ENCODE measurements around the gene CASKIN2.
"Not testable (repeated sequence)": the region's sequence is repeated elsewhere in the genome, so short reads cannot be mapped to it uniquely, and the experiment has no call there.

The CASKIN2 gene

DNA sequence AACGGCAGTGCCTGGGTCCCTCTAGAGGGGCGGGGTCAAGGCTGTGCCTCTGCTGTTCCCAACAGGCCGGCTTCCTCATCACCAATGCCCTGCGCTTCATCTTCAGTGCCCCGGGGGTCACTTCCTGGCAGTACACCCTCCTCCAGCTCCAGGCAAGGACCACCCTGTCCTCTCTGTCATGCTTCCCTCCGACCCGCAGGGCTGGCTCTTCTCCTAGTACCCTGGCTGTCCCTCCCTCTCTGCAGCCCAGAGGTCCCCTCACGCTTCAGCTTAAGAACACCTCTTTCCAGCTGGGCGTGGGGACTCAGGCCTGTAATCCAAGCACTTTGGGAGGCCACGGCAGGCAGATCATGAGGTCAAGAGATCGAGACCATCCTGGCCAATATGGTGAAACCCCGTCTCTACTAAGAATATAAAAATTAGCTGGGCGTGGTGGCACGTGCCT lies 25.8 kb downstream of the CASKIN2 start:
- DNase-seq (ENCODE audit: low read depth, low spot score) = no peak

DNA sequence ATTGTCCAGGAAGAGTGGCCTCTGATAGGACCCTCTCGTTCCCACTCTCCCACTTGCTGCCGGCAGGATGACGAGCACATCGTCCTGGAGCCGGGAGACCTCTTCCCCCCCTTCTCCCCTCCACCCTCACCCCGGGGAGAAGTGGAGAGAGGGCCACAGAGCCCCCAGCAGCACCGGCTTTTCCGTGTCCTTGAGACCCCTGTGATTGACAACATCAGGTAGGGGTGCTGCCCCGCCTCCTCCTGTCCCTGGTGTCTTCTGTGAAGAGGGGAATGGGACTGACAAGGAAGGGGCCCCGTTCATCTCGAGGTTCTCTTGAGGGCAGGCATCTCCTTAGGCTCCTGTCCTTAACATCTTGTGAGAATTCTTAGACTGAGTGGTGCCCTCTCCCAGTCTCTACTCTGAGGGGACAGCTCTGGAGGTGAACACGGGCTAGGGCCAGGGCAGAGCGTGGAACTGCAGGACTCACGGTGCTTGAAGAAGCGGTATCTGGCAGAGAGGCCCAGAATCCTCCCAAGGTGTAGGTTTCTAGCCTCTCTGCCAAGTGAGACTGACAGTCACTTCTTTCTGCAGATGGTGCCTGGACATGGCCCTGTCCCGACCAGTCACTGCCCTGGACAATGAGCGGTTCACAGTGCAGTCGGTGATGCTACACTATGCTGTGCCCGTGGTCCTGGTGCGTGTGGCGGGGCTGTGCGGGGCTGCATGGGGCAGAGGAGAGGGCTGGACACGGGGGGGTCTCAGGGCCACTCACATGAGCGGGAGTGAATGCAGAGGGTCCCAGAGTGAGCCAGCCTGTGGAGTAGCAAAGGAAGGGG lies 26.4 kb downstream of the CASKIN2 start:
- DNase-seq (ENCODE audit: low read depth, low spot score) = no peak

DNA sequence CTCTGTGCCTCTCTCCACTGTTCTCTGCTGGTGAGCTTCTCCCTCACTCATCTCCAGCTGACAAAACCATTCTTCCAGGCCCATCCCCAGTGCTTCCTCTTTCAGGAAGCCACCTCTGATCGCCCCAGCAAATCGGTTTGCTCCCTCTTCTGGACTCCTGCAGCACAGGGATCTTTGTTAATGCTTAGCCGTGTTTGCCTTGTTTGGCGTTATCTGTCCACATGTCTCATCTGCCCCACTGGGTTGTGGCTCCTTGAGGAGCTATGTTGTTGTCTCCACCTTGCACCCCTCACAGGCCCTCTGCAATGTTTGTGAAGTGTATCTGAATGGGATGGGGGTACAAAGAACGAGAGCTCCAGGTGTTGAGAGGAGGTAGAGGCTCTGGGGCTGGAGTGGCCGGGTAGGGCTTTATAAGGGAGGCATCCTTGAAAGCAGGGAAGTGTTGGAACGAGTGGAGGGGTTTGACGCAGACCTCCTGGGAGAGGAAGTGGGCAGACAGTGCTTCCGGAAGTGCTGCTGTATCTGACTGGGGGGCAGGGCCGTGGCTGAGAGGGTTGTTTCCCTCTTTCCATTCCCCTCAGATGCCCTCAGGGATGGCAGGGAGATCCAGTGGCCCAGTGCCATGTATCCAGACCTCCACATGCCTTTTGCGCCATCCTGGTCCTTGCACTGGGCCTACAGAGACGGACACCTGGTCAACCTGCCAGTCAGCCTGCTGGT lies 27.8 kb downstream of the CASKIN2 start:
- no peak for DNase-seq (ENCODE audit: low read depth, low spot score)

DNA sequence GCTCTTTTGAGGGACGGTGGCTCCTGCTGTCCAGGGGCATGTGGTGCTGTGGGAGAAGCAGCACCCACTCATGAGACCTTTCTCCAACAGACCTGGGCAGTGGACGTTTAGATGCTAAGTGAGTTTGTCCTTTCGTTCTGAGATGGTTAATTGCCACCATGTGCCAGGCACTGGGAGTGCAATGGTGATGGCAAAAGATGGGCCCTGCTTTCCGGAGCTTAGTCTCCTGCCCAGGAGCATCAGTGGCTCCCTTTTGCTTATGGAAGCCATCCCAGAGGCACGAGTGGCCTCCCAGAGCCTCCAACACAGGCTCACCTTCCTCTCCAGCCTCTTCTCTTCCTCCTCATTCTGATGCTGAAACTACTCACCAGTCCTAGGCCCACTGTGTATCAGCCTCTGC lies 28.4 kb downstream of the CASKIN2 start:
- DNase-seq (ENCODE audit: low read depth, low spot score) = no peak

DNA sequence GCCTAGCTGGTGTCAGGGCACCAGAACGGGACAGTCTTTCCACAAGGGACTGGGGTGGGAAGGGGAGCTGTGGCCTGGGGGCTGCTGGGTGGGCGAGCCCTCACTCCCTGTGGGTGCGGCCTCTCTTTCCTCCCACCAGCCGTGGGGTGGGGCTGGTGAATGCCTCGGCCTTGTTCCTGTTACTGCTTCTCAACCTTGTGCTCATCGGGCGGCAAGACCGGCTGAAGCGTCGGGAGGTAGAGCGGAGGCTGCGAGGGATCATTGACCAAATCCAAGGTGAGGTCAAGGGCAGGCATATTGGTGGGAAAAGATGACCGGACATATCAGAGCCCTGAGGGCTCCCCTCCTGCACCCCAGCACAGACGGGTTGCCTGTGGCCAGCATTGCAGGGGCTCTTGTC lies 29.2 kb downstream of the CASKIN2 start:
- no peak for DNase-seq (ENCODE audit: low read depth, low spot score)

DNA sequence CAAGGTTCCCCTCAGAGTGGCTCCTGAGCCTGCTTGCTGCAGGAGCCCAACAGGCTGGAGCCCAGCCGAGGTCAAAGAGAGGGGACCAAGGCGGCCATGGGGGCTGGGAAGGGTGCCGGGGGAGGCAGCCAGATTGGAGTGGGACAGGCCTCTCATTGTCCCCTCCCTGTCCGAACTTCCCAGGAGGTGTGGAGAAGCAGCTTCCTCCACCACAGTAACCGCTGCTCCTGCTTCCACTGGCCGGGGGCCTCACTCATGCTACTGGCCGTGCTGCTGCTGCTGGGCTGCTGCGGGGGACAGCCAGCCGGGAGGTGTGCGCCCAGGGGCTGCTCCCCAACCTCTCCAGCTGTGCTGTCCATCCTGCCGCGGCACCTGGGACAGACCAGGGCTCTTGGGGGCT lies 29.6 kb downstream of the CASKIN2 start:
- no peak for DNase-seq (ENCODE audit: low read depth, low spot score)

DNA sequence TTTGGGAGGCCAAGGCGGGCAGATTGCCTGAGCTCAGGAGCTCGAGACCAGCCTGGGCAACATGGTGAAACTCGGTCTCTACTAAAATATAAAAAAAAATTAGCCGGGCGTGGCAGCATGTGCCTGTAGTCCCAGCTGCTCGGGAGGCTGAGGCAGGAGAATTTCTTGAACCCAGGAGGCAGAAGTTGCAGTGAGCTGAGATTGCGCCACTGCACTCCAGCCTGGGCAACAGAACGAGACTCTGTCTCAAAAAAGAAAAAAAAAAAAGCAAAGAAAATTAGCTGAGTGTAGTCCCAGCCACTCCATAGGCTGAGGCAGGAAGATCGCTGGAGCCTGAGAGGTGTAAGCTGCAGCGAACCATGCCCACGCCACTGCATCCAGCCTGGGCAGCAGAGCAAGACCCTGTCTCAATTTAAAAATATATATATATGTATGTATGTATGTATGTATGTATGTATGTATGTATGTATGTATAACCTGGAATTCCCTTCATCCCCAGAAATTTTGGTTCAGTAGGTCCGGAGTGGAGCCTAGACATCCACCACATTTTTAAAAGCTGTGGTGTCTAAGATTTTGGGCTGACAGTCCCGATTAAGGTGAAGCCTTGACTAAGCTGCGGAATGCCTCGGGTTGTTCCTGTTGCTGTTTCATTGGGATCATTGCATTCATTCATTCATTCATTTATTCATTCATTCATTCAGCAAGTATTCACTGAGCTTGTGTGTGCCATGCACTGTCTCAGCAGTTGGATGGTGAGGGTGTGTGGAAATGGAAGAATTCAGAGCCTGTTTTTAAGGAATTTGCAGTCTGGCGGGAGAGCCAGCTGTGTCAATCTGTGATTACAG lies 33.0 kb downstream of the CASKIN2 start:
- no peak for DNase-seq (ENCODE audit: low read depth, low spot score)

DNA sequence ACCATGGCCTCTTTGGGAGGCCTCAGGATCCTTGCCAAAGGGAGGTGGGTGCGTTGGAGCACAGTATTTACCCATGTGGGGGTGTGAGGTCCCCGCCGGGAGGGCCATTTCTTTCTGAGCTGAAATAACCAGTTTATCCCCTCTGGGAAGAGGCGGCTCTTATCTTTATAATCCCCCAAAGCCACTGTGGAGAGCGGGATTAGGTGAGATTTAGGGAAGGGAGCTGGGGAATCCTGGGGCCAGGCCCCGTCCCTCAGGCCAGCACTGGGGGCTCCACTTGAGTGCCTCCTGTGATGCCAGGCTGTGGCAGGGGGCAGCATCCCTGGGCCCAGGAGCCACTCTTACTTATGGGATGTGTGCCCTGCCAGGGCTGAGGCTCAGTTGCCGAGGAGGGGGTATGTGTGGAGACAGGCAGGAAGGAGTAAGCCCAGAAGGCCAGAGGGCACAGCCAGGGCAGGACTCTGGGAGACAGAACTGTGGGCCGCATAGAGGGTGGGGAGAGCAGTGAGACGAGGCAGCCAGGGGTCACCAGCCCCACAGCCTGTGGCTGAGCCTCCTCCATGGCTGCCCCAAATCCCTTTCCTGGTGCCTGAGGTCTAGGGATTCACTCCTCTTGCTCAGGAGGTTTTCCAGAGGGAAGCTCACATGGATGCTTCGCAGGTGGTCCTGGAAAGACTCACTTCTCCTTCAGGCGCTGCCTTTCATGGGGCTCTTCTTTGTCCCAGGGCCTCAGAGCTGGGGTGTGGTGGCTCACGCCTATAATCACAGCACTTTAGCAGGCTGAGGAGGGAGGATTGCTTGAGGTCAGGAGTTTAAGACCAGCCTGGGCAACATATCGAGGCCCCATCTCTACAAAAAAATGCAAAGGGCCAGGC lies 33.9 kb downstream of the CASKIN2 start:
- DNase-seq (ENCODE audit: low read depth, low spot score) = no peak

DNA sequence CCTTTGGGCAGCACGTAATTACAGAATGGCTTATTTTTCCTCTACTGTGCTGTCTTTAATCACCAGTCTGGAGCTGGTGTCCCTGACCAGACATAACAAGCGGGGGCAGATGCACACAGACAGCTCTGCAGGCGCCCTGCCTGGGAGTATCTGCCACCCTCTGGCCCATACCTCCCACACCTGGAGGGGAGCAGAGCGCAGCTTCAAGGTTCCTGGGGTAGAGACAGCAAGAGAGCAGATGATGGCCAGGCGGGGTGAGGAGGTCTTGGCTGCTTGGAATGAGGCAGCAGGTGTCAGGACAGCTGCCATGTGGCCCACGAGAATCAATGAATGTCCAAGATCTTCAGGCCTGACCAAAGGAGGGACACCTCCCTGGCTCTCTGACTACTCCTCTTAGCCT lies 35.1 kb downstream of the CASKIN2 start:
- no peak for DNase-seq (ENCODE audit: low read depth, low spot score)

DNA sequence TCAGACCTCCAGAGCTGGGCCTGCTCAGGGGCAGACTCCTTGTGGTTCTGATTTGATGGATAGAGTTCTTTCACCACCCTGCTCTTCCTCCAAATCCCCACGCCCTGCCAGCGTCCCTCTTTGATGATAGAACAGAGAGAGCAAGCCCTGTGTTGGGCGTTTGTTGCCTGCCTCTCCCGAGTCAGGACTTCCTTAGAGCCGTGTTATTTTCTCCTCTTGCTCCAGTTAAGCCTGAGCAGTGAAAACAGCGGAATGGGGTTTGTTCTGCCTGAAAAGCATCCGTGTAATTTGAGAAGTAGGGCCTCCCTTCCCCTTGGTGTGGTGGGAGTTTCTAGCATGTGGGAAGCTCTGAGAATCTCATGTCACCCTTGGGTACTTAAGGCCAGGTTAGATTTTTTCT lies 36.8 kb downstream of the CASKIN2 start:
- peak; percentile 47 for DNase-seq (ENCODE audit: low read depth, low spot score)

DNA sequence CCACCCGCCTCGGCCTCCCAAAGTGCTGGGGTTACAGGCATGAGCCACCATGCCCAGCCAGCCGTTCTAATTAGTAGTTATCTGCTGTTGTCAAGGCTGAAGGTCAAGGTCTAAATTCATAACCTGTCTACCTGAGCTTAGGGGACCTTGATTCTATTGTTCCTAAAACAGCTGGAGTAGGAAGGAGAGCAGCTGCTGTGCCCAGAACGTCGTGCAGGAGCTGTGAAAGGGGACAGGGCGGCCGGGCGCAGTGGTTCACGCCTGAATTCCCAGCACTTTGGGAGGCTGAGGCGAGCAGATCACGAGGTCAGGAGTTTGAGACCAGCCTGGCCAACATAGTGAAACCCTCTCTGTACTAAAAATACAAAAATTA lies 37.9 kb downstream of the CASKIN2 start:
- DNase-seq (ENCODE audit: low read depth, low spot score) = not testable (repeated sequence)

DNA sequence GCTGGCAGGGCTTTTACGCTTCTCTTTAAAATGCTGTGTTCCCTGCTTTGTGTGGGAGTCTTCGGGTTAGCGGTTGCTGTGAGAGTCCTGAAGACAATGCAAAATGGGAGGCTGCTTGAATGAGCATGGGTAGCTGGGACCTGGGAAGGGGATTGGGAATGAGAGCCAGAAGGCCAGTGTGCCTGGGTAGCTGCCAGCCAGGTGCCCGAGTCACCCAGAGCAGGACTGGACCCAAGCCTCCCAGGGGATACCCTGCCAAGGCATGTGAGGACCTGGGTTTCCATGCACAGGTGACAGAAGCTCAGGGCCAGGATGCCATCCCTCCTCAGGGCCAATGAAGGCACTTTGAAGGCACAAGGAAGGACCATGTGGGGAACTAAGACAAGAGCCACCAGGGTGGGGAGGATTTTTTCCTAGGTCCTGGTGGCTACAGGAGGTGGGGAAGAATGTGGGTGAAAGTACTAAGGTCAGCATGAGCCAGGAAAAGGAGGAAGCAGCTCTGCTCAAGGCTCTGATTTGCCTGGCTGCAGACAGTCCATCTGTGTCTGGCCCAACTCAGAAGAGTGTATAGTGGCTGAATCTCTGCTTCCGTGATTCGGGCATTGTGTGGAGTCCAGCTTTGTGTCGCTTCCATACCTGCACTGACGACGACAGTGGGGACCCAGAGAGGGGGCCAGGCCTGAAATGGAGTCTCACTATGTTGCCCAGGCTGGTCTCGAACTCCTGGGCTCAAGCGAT lies 38.4 kb downstream of the CASKIN2 start:
- DNase-seq (ENCODE audit: low read depth, low spot score) = no peak

DNA sequence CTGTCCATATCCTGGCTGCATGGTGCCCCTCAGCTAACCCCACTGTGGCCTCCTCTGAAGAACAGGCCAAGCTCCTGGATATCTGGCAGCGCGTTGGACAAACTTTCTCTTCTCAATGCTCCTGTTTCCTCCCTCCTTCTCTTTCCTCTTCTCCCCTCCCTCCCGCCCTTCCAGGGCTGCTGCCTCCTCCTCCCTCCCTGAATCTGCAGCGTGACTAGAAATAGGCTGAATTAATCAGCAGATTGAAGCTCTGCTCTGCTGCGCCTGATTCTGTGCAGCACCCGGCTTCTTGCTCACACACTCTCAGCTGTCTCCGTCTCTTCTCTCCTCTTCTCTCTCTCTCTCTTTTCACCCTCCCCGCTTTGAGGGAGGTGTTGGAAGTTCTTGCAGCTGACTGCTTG lies 39.1 kb downstream of the CASKIN2 start:
- peak; percentile 53 for DNase-seq (ENCODE audit: low read depth, low spot score)

DNA sequence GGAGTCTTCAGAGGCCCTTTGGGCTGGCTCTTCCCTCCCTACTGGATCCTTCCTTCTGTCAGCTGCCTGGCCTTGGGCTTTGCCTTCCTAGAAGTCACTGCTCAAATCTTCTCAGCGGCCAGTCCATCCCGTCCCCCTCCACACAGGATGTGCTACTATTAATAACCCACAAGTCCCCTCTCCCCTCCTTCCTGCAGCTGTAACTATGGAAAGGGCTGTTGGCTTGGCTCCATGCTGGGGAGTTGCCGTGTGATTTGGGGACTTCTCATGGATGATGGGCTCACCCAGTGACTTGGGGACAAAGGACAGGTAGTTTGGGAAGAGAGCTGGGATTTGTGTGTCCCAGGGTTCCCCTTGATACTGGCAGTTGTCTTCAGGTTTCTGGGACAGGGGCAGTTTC lies 39.5 kb downstream of the CASKIN2 start:
- peak; percentile 25 for DNase-seq (ENCODE audit: low read depth, low spot score)

DNA sequence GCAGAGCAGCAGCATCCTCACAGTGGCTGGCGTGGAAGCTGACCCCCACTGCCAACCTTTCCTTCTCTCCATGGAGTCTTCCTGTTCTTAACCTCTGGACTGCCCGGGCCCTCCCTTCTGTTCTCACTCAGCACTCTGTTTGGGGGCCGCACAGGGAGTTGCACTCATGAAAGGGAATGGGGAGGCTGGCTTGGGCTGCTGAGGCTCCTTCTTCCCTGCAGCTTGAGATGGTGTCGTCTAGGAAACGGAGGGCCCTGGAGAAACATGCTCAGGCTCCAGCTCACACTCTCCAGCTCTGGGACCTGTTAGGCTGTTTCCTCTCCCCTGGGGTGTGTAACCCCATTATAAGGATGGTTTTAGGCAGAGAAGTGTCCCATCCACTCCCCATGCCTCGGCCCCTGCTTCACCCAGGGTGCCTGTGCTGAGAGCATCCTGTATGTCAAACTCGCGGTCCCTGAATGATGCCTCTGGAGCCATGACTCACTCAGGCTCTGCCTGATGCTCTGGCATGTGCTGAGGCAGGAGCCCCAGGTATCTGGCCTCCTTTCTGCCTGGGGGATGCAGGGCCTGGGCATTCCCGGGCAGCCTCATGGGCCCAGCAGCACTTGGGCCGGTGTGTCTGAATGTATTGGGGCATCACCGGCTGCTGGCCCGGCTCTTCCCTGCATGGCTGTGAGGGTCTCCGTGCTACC lies 40.0 kb downstream of the CASKIN2 start:
- peak; percentile 47 for DNase-seq (ENCODE audit: low read depth, low spot score)

DNA sequence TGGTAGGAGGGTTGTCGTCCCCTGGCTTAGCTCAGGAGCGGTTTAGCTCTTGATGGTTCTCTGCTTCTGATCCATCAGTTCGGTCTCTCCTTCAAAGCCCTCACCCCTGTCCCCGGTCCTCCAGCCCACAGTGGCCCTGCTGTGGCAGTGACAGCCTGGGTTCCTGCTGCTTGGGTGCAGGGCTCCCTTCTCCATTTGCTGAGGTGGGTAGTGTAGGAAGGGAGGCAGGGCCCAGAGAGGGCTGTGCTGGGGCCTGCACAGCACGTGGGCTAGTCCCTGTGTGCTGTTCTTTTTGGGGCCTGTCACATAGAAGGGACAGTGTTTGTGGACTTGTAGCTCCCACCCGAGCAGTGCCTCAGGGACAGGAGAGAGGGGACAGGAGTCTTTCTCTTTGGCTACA lies 40.6 kb downstream of the CASKIN2 start:
- no peak for DNase-seq (ENCODE audit: low read depth, low spot score)

DNA sequence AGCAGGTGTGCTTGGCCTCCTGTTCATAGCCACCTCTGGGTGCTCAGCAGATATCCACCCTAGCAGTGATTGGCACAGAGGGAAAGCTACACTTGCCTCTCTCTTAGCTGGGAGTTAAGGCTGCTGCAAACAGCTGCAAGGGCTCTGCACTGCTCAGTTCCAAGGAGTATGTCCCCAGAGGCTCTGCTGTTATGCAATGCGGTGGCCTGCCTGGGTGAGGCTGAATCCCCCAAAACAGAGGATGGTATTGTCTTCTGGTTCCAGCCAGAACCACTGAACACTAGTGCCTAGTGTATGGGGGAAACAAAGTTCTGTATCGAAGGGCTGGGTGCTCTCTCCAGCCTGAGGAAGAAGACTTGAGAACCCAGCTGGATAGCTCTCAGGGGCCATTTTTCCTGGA lies 42.1 kb downstream of the CASKIN2 start:
- DNase-seq (ENCODE audit: low read depth, low spot score) = no peak

DNA sequence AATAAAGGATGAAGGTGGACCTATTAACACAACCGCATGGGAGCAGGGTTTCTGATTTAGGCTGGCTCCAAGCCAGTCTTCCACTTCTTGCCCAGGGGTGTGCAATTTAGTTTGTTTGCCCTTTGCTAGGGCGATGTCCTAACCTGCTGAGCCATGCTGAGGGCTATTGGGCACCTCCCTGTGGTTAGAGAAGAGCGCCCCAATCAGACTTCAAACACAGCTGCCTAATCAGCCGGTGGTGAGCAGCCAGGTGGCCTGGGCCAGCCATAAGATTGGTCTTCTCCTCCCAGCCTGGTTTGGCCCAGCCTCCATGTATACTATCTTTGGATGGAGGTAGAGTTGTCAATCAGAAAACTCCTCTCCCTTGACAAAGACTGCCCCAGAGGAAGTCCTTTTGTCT lies 43.2 kb downstream of the CASKIN2 start:
- DNase-seq (ENCODE audit: low read depth, low spot score) = no peak

DNA sequence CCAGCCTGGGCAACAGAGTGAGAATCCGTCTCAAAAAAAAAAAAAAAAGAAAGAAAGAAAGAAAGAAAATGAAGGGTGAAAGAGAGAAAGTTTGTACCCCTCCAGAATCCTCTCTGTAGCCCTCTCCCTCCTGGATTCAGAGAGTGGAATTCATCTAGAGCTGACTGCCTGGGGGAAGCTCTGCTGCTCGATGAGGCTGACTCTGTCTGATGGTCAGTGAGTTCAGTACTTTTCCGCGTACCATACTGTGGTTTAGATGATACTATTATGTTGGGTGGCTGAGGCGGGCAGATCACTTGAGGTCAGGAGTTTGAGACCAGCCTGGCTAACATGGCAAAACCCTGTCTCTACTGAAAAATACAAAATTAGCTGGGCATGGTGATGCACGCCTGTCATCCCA lies 44.1 kb downstream of the CASKIN2 start:
- DNase-seq (ENCODE audit: low read depth, low spot score) = no peak

DNA sequence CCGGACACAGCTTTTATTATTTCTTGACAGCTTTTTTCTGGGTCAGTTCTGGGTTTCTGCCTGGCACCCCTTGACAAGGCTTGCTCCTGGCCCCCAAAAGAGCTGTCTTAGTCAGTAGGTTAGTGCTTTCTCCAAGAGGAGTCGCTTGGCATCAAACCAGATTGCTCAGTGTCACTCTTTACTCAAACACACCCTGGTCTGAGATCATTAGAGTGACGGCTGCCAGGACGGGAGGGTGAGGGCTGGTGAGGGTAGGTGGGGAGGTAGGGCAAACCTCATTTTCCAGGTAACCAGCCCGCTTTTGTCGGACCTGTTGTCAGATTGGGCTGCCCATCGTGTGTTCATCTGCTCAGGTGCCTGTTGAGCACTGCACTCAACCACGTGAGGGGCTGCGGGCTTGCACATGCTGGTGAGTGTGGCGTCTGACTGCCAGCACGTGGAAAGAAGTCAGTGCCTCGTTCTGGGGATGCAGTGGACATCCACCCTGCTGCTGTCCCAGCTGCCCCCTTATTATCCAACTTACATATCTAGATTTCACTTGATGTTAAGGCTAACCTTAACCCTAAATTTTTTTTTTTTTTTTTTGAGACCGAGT lies 46.5 kb downstream of the CASKIN2 start:
- no peak for DNase-seq (ENCODE audit: low read depth, low spot score)

All from astrocyte of the hippocampus (primary cell).